H1 (cell line): ENCODE results near the gene RNF212B.
"Not testable (repeated sequence)": the region's sequence is repeated elsewhere in the genome, so short reads cannot be mapped to it uniquely, and the experiment has no call there.

Experiments used
- ASH2L ChIP-seq: fragments of 200-600, 300-600 bp; sonication (generic); IDR thresholded peaks from one replicate; pipeline ENCODE4 v1.7.1; 2017; ENCODE audit warnings: low read length
- BRCA1 ChIP-seq: IDR thresholded peaks from 2 replicates; pipeline ENCODE4 v1.6.1; 2012; ENCODE audit warnings: low read depth, low read length, improper control_type of control experiment
- CEBPB ChIP-seq: IDR thresholded peaks from 2 replicates; pipeline ENCODE4 v1.6.1; 2012; ENCODE audit warnings: low read depth, low read length
- CREB1 ChIP-seq: IDR thresholded peaks from 2 replicates; pipeline ENCODE4 v1.6.1; 2012; ENCODE audit warnings: inconsistent platforms
- CTCF ChIP-seq, 3 experiments: IDR thresholded peaks; 1 replicate in 2 of 3; 2 replicates in 1 of 3; pipeline versions ENCODE4 v1.5.1 to v1.6.1; 2011; ENCODE audit warnings: low read length in 3 of 3, mild to moderate bottlenecking in 3 of 3, inconsistent platforms in 2 of 3, low read depth in 1 of 3, moderate library complexity in 1 of 3; ENCODE audit not compliant: insufficient read depth in 1 of 3; ENCODE audit errors: control extremely low read depth in 1 of 3
- HDAC2 ChIP-seq, 2 experiments: fragments of 300-600 bp in 1 of 2; sonication (generic) in 1 of 2; IDR thresholded peaks; 2 replicates each; pipeline ENCODE4 v1.6.1; 2011 to 2012; ENCODE audit warnings: low read depth in 2 of 2, low read length in 2 of 2, mild to moderate bottlenecking in 2 of 2, moderate library complexity in 2 of 2, borderline replicate concordance in 1 of 2, inconsistent platforms in 1 of 2
- MAFK ChIP-seq: IDR thresholded peaks from 2 replicates; pipeline ENCODE4 v1.6.1; 2012; ENCODE audit warnings: low read depth, mild to moderate bottlenecking, improper control_type of control experiment, low read length
- NRF1 ChIP-seq: IDR thresholded peaks from 2 replicates; pipeline ENCODE4 v1.6.1; 2011; ENCODE audit warnings: mild to moderate bottlenecking, low read depth, low read length, improper control_type of control experiment
- PHF8 ChIP-seq: fragments of 200-600 bp; sonication (generic); conservative IDR thresholded peaks from 2 replicates; pipeline ENCODE4 v1.7.1; 2012; ENCODE audit warnings: low read depth, mild to moderate bottlenecking, inconsistent platforms, low read length, moderate library complexity
- POLR2A ChIP-seq, 2 experiments: IDR thresholded peaks; 1 replicate in 1 of 2; 2 replicates in 1 of 2; pipeline ENCODE4 v1.6.1; 2011; ENCODE audit warnings: low read depth in 2 of 2, low read length in 2 of 2, mild to moderate bottlenecking in 2 of 2; ENCODE audit errors: control extremely low read depth in 1 of 2
- SRF ChIP-seq: IDR thresholded peaks from 2 replicates; pipeline ENCODE4 v1.6.1; 2011; ENCODE audit warnings: mild to moderate bottlenecking, low read depth, low read length, moderate library complexity
- TAF1 ChIP-seq: IDR thresholded peaks from 2 replicates; pipeline ENCODE4 v1.6.1; 2011; ENCODE audit warnings: mild to moderate bottlenecking, low read depth, low read length
- USF2 ChIP-seq: IDR thresholded peaks from 2 replicates; pipeline ENCODE4 v1.6.1; 2011; ENCODE audit warnings: low read length, improper control_type of control experiment
- YY1 ChIP-seq: IDR thresholded peaks from 2 replicates; pipeline ENCODE4 v1.6.1; 2011; ENCODE audit warnings: low read depth, mild to moderate bottlenecking, low read length

- not testable (repeated sequence) for TF ChIP-seq POLR2A (IDR thresholded peaks at IDR 0.05; ENCODE audit: control extremely low read depth in 1 of 2, low read depth in 2 of 2, low read length in 2 of 2); CTCF (IDR thresholded peaks at IDR 0.05; ENCODE audit: control extremely low read depth in 1 of 3, insufficient read depth in 1 of 3, low read depth in 1 of 3, low read length in 3 of 3); BRCA1; PHF8; SRF; USF2; ASH2L; CREB1; HDAC2 (IDR thresholded peaks at IDR 0.05; ENCODE audit: borderline replicate concordance in 1 of 2, low read depth in 2 of 2, low read length in 2 of 2); CEBPB; YY1; NRF1; MAFK; TAF1
These were observed 38.6 kb upstream of the RNF212B start for GRCh38 chr14:23199141-23199540.
